Endothelial cell of umbilical vein (primary cell): ENCODE data around the gene RAD18. TPM values are rescaled to one million over a fixed set of nuclear protein-coding genes. Genes with fewer than 3 reads are reported as not detected.

Source experiments
- BruUV-seq: library from RNA; stranded (reverse); fragments of 400-500 nt; replicated peaks from 2 replicates; lab custom pipeline; 2021; lab: Mats Ljungman, UMichigan
- CTCF ChIA-PET: fragments of 300-600, 350-600 bp; sonication (Branson Sonifier 250); formaldehyde crosslinking; loops from one replicate; lab custom pipeline; 2021; ENCODE audit warnings: antibody characterized with exemption, inconsistent platforms; lab: Charles Lee
- POLR2A ChIA-PET: fragments of 300-600, 350-600 bp; sonication (Branson Sonifier 250); formaldehyde crosslinking; loops from one replicate; lab custom pipeline; 2021; ENCODE audit warnings: antibody characterized with exemption, inconsistent platforms; lab: Charles Lee
- DNase-seq: peaks from one replicate; pipeline ENCODE4 v3.0.0-alpha.2; 2011; ENCODE audit warnings: low read depth, low spot score
- FAIRE-seq: peaks from 2 replicates; lab custom pipeline; 2011; peaks lifted over from hg19 to GRCh38; lab: Jason Lieb, UNC
- H2AFZ ChIP-seq: 2 replicates; pipeline ENCODE4 v1.6.0; 2012; ENCODE audit warnings: low read depth, low read length, control low read depth, inconsistent platforms
- H3K27ac ChIP-seq: 2 replicates; pipeline ENCODE4 v1.5.1; 2011; ENCODE audit warnings: low read depth, mild to moderate bottlenecking, control low read depth, low read length, moderate library complexity; ENCODE audit not compliant: insufficient read depth
- H3K27me3 ChIP-seq, 2 experiments: 2 replicates each; pipeline versions ENCODE4 v1.6.0 to v1.6.1; 2011; ENCODE audit warnings: low read length in 2 of 2, mixed read lengths in 1 of 2; ENCODE audit not compliant: control insufficient read depth in 2 of 2, insufficient read depth in 2 of 2
- H3K36me3 ChIP-seq, 2 experiments: 2 replicates in 1 of 2; 3 replicates in 1 of 2; pipeline ENCODE4 v1.5.1; 2011; ENCODE audit warnings: low read length in 2 of 2, mild to moderate bottlenecking in 1 of 2, moderate library complexity in 1 of 2; ENCODE audit not compliant: control insufficient read depth in 2 of 2, insufficient read depth in 2 of 2; ENCODE audit errors: extremely low read depth in 1 of 2
- H3K4me1 ChIP-seq: 3 replicates; pipeline ENCODE4 v1.5.1; 2011; ENCODE audit warnings: mild to moderate bottlenecking, low read length; ENCODE audit not compliant: control insufficient read depth, insufficient read depth; ENCODE audit errors: extremely low read depth
- H3K4me2 ChIP-seq: 2 replicates; pipeline ENCODE4 v1.6.1; 2011; ENCODE audit warnings: low read length, control low read depth, mixed read lengths; ENCODE audit not compliant: insufficient read depth
- H3K4me3 ChIP-seq, 3 experiments: fragments of 200-600 bp in 1 of 3; sonication (generic), shearing (Covaris generic) in 1 of 3; replicated peaks in 1 of 3; 2 replicates each; pipeline ENCODE4 v1.5.1; 2011 to 2016; ENCODE audit warnings: control low read depth in 3 of 3, low read length in 3 of 3, mild to moderate bottlenecking in 2 of 3, inconsistent platforms in 1 of 3, low read depth in 1 of 3, moderate library complexity in 1 of 3; ENCODE audit not compliant: insufficient read depth in 1 of 3
- H3K79me2 ChIP-seq: 2 replicates; pipeline ENCODE4 v1.6.0; 2012; ENCODE audit warnings: low read length, inconsistent platforms; ENCODE audit not compliant: control insufficient read depth, insufficient read depth
- H3K9ac ChIP-seq: replicated peaks from 2 replicates; pipeline ENCODE3; 2011; ENCODE audit warnings: low read length, control low read depth; ENCODE audit not compliant: insufficient read depth; ENCODE audit errors: extremely low read depth
- H3K9me1 ChIP-seq: replicated peaks from 3 replicates; pipeline ENCODE4 v1.6.0; 2011; ENCODE audit warnings: mild to moderate bottlenecking, low read length; ENCODE audit not compliant: control insufficient read depth, insufficient read depth; ENCODE audit errors: extremely low read depth
- H3K9me3 ChIP-seq: replicated peaks from 2 replicates; pipeline ENCODE4 v1.5.1; 2012; ENCODE audit warnings: low read length, inconsistent platforms; ENCODE audit not compliant: control insufficient read depth, insufficient read depth
- H4K20me1 ChIP-seq: replicated peaks from 2 replicates; pipeline ENCODE3; 2011; ENCODE audit warnings: mild to moderate bottlenecking, low read length; ENCODE audit not compliant: control insufficient read depth, insufficient read depth; ENCODE audit errors: extremely low read depth
- CTCF ChIP-seq, 2 donors: IDR thresholded peaks; 1 replicate in 1 of 2; 2 replicates in 1 of 2; pipeline ENCODE4 v1.5.1; 2011; ENCODE audit warnings: low read length in 2 of 2, mild to moderate bottlenecking in 2 of 2, moderate library complexity in 2 of 2, control low read depth in 1 of 2, inconsistent platforms in 1 of 2, low read depth in 1 of 2; ENCODE audit not compliant: insufficient read depth in 1 of 2; ENCODE audit errors: extremely low read depth in 1 of 2
- EZH2 ChIP-seq: IDR thresholded peaks from 2 replicates; pipeline ENCODE4 v1.6.1; 2012; ENCODE audit warnings: borderline replicate concordance, low read depth, mild to moderate bottlenecking, moderate library complexity, low read length, inconsistent platforms; ENCODE audit not compliant: severe bottlenecking
- FOS ChIP-seq: IDR thresholded peaks from 2 replicates; pipeline ENCODE4 v1.6.1; 2011; ENCODE audit warnings: mild to moderate bottlenecking, low read length, moderate library complexity, borderline replicate concordance; ENCODE audit not compliant: insufficient read depth
- GATA2 ChIP-seq: IDR thresholded peaks from 2 replicates; pipeline ENCODE4 v1.7.0; 2011; ENCODE audit warnings: low read depth, mild to moderate bottlenecking, moderate library complexity, mixed read lengths, low read length; ENCODE audit not compliant: insufficient read length, insufficient read depth
- JUN ChIP-seq: IDR thresholded peaks from 2 replicates; pipeline ENCODE4 v1.6.1; 2011; ENCODE audit warnings: borderline replicate concordance, low read depth; ENCODE audit not compliant: insufficient read length, insufficient read depth
- MAX ChIP-seq: IDR thresholded peaks from 2 replicates; pipeline ENCODE4 v1.6.1; 2011; ENCODE audit not compliant: insufficient read depth, insufficient read length
- MYC ChIP-seq: IDR thresholded peaks from one replicate; pipeline ENCODE4 v1.6.1; 2011; ENCODE audit warnings: mild to moderate bottlenecking, low read depth, low read length
- POLR2A ChIP-seq: IDR thresholded peaks from 2 replicates; pipeline ENCODE4 v1.6.1; 2012; ENCODE audit warnings: low read depth, mild to moderate bottlenecking, control low read depth, low read length
- POLR2AphosphoS5 ChIP-seq: IDR thresholded peaks from 2 replicates; pipeline ENCODE4 v1.6.1; 2012; ENCODE audit warnings: low read depth, mild to moderate bottlenecking, control low read depth, low read length, moderate library complexity; ENCODE audit not compliant: insufficient read depth
- dilution Hi-C: fragments of 300-500 bp; cut with MboI; formaldehyde crosslinking; loops from one replicate; pipeline ENCODE4 v1.15.0; 2019; ENCODE audit warnings: low sequenced_read_pairs; ENCODE audit not compliant: extremely low pct_ligation_motif_present
- intact Hi-C: fragments of 100-400 bp; cut with micrococcal nuclease; formaldehyde crosslinking; loops from one replicate; pipeline ENCODE4 v1.10.0; 2022
- polyA plus RNA-seq, 4 experiments: library from polyadenylated mRNA; depleted of rRNA in 3 of 4; stranded (reverse) in 3 of 4; unstranded in 1 of 4; fragments of >200 nt; gene quantifications; 2 replicates each; pipeline versions ENCODE4 v1.2.1 to v1.2.3, GENCODE V29; 2011 to 2012; ENCODE audit warnings: missing spikeins in 1 of 4
- total RNA-seq: library from RNA; stranded (reverse); gene quantifications from 2 replicates; pipeline ENCODE4 v1.2.3, GENCODE V29; 2021

The RAD18 gene
- total and polyA plus RNA-seq, 2 donors (not counting 3 experiments of a cell fraction or from before 2014, with no cell fraction given), result 7.9 to 23.8 TPM

GRCh38 chr3:8996681-8997121 is 33.4 kb upstream of the RAD18 start:
- dilution Hi-C loops, result no loop called here
- intact Hi-C loops, result no loop called here
- Histone ChIP-seq H3K9ac (no peak overlapping the region), H3K27ac (no peak overlapping the region), H3K4me1 (no peaks in the 10 kb centered on the region), H3K4me2 (no peak overlapping the region), H2AFZ (no peak overlapping the region), H3K9me1 (no peaks in the 10 kb centered on the region), H3K36me3 (no peaks in the 10 kb centered on the region), H3K4me3 (no peak overlapping the region), H3K9me3 (no peaks in the 10 kb centered on the region), H3K79me2 (no peaks in the 10 kb centered on the region), H4K20me1 (no peaks in the 10 kb centered on the region), H3K27me3 (peaks cover 0 to 2% of the 10 kb centered on the region in 2 experiments)
- no TSS peak for BruUV-seq
- POLR2A ChIA-PET, result no interaction called here
- CTCF ChIA-PET, result interaction anchor here (0.7 to 4.0 kb wide), 4 partner anchors 9 to 306 kb away, joined by 3 to 28 read pairs (median 4); no protein-coding TSS in a partner anchor
- FAIRE-seq (no peak), DNase-seq (peak; percentile 7)
- TF ChIP-seq MAX, result no peak
- no peak for TF ChIP-seq JUN
- no peak for TF ChIP-seq CTCF (IDR thresholded peaks at IDR 0.05; ENCODE audit: extremely low read depth in 1 of 2, insufficient read depth in 1 of 2, low read depth in 1 of 2, low read length in 2 of 2)
- no peak for TF ChIP-seq POLR2A
- TF ChIP-seq EZH2, result no peak
- no peak for TF ChIP-seq POLR2AphosphoS5
- TF ChIP-seq MYC, result no peak
- TF ChIP-seq FOS, result no peak
- no peak for TF ChIP-seq GATA2
